ENCODE results near the gene KCTD11.

- TF ChIP-seq FOXA1 (IDR thresholded peaks at IDR 0.05) = no peak
- TF ChIP-seq, protein P1, sequence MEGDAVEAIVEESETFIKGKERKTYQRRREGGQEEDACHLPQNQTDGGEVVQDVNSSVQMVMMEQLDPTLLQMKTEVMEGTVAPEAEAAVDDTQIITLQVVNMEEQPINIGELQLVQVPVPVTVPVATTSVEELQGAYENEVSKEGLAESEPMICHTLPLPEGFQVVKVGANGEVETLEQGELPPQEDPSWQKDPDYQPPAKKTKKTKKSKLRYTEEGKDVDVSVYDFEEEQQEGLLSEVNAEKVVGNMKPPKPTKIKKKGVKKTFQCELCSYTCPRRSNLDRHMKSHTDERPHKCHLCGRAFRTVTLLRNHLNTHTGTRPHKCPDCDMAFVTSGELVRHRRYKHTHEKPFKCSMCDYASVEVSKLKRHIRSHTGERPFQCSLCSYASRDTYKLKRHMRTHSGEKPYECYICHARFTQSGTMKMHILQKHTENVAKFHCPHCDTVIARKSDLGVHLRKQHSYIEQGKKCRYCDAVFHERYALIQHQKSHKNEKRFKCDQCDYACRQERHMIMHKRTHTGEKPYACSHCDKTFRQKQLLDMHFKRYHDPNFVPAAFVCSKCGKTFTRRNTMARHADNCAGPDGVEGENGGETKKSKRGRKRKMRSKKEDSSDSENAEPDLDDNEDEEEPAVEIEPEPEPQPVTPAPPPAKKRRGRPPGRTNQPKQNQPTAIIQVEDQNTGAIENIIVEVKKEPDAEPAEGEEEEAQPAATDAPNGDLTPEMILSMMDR (IDR thresholded peaks at IDR 0.05; ENCODE audit: low read depth, low read length, missing input control) = no peak
These were observed 42.3 kb upstream of the KCTD11 start for GRCh38 chr17:7309628-7310027.

Measured in liver (tissue), 2 donors.